ENCODE results near the gene WNT7B.

- no peak for TF ChIP-seq CTCF (IDR thresholded peaks at IDR 0.05)
- TF ChIP-seq EZH2 (IDR thresholded peaks at IDR 0.05) = no peak
- TF ChIP-seq EZH2phosphoT487 (IDR thresholded peaks at IDR 0.05) = no peak
These were observed 24.6 kb upstream of the WNT7B start for GRCh38 chr22:46001426-46002106.

Measured in neural progenitor cell (in vitro differentiated cells).